ENCODE data around the gene FREY1. TPM values are rescaled to one million over a fixed set of nuclear protein-coding genes. Genes with fewer than 3 reads are reported as not detected.

FREY1 gene
- total and polyA plus RNA-seq, 9 of the 15 experiments (the other 6 are each of a cell fraction or from before 2014, with no cell fraction given): 0.25 to 1.5 (median 1.1) TPM; not detected in 5

DNA sequence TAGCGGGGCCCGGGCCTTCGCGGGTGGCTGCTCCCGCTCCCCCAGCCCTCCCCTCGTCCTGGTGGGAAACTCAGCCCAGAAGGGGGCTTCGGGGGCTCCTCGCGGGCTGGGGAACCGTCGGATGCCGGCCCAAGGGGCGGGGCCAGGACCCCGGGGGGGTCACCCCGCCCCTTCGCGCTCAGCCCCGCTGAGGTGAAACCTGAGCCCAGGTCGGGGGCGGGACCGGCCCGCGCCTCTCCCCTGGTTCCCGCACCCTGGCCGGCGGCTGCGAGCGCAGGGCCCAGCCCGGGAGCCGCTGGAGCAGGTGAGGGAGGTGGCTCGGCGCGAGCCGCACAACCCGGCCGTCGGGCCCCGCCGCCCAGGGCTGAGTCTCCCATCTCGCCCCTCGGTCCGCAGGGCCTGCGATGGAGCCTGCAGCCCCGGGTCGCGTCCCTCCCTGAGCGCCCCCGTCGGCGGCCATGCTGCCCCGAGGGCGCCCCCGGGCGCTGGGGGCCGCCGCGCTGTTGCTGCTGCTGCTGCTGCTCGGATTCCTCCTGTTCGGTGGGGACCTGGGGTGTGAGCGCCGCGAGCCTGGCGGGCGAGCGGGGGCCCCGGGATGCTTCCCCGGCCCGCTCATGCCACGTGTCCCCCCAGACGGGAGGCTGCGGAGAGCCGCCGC, 15.5 kb upstream of the FREY1 start, which contains the start of gene LARGE2 (continued):
- TF ChIP-seq, protein P1, sequence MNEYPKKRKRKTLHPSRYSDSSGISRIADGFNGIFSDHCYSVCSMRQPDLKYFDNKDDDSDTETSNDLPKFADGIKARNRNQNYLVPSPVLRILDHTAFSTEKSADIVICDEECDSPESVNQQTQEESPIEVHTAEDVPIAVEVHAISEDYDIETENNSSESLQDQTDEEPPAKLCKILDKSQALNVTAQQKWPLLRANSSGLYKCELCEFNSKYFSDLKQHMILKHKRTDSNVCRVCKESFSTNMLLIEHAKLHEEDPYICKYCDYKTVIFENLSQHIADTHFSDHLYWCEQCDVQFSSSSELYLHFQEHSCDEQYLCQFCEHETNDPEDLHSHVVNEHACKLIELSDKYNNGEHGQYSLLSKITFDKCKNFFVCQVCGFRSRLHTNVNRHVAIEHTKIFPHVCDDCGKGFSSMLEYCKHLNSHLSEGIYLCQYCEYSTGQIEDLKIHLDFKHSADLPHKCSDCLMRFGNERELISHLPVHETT (CRISPR knock-in tag; conservative IDR thresholded peaks at IDR 0.05 in 1 of 2, IDR thresholded peaks at IDR 0.05 in 1 of 2): no peak
- TF ChIP-seq NCOA4 (IDR thresholded peaks at IDR 0.05; ENCODE audit: partially characterized antibody): no peak
- no peak for TF ChIP-seq ZNF707 (CRISPR knock-in tag; conservative IDR thresholded peaks at IDR 0.05)
- no peak for TF ChIP-seq DIDO1 (tag; IDR thresholded peaks at IDR 0.05; ENCODE audit: low read depth)
- TF ChIP-seq NONO (IDR thresholded peaks at IDR 0.05; ENCODE audit: low read depth in 2 of 2, low read length in 1 of 2): 0 out of 4 replicates have a peak, but pooled peaks of 1 of the 2 experiments have one; percentile 44
- TF ChIP-seq CBX8 (IDR thresholded peaks at IDR 0.05; ENCODE audit: borderline replicate concordance, extremely low read depth, low read depth, low read length, poor library complexity, severe bottlenecking): no peak
- TF ChIP-seq, protein P2, sequence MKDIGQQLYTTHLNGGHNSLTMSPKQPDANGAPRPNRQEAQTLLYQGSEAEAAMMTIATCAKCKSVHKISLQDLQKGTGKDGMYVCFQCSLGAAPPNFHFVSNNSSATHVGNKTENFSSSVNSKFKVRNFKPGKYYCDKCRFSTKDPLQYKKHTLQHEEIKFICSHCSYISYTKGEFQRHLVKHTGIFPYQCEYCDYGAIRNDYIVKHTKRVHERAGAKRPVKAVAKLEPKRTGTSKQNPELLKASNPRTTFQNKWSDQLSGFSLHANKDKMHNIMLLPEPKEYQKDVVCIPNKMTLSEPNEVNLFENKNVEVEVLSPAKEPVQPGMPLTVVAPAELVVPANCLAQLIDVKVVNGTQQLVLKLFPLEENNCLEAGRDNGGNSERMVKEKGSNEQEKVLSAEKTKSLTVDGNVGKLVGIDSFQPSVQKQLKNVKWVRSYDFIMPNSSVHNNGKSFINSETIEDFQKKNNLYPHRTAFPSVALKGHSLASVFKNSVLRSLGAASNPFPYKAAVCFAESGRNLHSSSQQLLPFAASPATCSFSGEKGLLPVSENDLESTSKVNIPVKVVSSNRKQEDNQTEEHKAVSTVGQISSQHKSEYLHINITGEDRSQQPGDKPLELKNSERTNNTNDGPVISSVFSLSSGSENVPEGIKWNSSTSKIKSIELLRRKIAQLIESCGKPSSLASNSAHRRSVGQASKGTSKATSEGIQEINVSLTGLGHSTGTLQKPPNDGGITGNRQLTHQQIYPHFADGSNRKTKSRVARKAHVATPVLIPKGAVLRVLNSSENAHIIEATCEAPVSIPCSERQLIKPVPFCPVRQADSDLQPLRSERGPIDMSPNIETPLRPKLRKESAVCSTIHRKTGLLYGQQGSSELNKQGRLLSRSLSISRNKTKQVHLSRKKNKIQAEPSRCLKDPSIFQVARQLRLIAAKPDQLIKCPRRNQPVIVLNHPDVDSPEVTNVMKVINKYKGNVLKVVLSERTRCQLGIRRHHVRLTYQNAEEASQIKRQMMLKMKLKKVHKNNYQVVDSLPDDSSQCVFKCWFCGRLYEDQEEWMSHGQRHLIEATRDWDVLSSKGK (CRISPR knock-in tag; IDR thresholded peaks at IDR 0.05): no peak
- no peak for TF ChIP-seq RBM17 (IDR thresholded peaks at IDR 0.05; ENCODE audit: borderline replicate concordance, low read depth, low read length)
- peak; percentile 30 for TF ChIP-seq PRPF4 (IDR thresholded peaks at IDR 0.05; ENCODE audit: insufficient read depth, low read depth, low read length, poor library complexity, severe bottlenecking)
- no peak for TF ChIP-seq HNRNPUL1 (IDR thresholded peaks at IDR 0.05; ENCODE audit: low read length)
- TF ChIP-seq, protein P3, sequence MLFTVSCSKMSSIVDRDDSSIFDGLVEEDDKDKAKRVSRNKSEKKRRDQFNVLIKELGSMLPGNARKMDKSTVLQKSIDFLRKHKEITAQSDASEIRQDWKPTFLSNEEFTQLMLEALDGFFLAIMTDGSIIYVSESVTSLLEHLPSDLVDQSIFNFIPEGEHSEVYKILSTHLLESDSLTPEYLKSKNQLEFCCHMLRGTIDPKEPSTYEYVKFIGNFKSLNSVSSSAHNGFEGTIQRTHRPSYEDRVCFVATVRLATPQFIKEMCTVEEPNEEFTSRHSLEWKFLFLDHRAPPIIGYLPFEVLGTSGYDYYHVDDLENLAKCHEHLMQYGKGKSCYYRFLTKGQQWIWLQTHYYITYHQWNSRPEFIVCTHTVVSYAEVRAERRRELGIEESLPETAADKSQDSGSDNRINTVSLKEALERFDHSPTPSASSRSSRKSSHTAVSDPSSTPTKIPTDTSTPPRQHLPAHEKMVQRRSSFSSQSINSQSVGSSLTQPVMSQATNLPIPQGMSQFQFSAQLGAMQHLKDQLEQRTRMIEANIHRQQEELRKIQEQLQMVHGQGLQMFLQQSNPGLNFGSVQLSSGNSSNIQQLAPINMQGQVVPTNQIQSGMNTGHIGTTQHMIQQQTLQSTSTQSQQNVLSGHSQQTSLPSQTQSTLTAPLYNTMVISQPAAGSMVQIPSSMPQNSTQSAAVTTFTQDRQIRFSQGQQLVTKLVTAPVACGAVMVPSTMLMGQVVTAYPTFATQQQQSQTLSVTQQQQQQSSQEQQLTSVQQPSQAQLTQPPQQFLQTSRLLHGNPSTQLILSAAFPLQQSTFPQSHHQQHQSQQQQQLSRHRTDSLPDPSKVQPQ (CRISPR knock-in tag; IDR thresholded peaks at IDR 0.05; ENCODE audit: borderline replicate concordance): no peak
- no peak for TF ChIP-seq HMGN3 (IDR thresholded peaks at IDR 0.05; ENCODE audit: borderline replicate concordance, extremely low read depth, insufficient read length, low read depth, low read length)
- no peak for TF ChIP-seq TOE1 (IDR thresholded peaks at IDR 0.05; ENCODE audit: borderline replicate concordance)
- no peak for TF ChIP-seq TOE1 (CRISPR knock-in tag; IDR thresholded peaks at IDR 0.05; ENCODE audit: borderline replicate concordance, low read depth)
- 0 out of 2 replicates have a peak, but pooled peaks have one; percentile 11 for TF ChIP-seq RB1 (IDR thresholded peaks at IDR 0.05; ENCODE audit: low read depth)
- TF ChIP-seq SAFB2 (IDR thresholded peaks at IDR 0.05; ENCODE audit: borderline replicate concordance, low read depth, low read length, severe bottlenecking): no peak
- no peak for TF ChIP-seq ZNF408 (CRISPR knock-in tag; IDR thresholded peaks at IDR 0.05; ENCODE audit: low read depth)
- TF ChIP-seq RFX1 (IDR thresholded peaks at IDR 0.05): no peak
- TF ChIP-seq ZC3H8 (IDR thresholded peaks at IDR 0.05): no peak

Measured in K562 (cell line).